Keratinocyte (primary cell): ENCODE data around the gene ARHGAP10.

Experiments
- EZH2 ChIP-seq: IDR thresholded peaks from one replicate; pipeline ENCODE4 v1.6.1; 2012; ENCODE audit warnings: inconsistent platforms, mild to moderate bottlenecking, low read length, moderate library complexity
- TF ChIP-seq, protein P1 (sequence below), 3 experiments: IDR thresholded peaks in 1 of 3; conservative IDR thresholded peaks in 1 of 3; optimal IDR thresholded peaks in 1 of 3; 2 replicates in 2 of 3; 3 replicates in 1 of 3; pipeline versions ENCODE3 to v1.5.1; 2011; ENCODE audit warnings: low read length in 3 of 3, mild to moderate bottlenecking in 3 of 3, moderate library complexity in 2 of 3, control low read depth in 1 of 3, inconsistent platforms in 1 of 3; ENCODE audit not compliant: insufficient read depth in 2 of 3; ENCODE audit errors: extremely low read depth in 1 of 3

DNA sequence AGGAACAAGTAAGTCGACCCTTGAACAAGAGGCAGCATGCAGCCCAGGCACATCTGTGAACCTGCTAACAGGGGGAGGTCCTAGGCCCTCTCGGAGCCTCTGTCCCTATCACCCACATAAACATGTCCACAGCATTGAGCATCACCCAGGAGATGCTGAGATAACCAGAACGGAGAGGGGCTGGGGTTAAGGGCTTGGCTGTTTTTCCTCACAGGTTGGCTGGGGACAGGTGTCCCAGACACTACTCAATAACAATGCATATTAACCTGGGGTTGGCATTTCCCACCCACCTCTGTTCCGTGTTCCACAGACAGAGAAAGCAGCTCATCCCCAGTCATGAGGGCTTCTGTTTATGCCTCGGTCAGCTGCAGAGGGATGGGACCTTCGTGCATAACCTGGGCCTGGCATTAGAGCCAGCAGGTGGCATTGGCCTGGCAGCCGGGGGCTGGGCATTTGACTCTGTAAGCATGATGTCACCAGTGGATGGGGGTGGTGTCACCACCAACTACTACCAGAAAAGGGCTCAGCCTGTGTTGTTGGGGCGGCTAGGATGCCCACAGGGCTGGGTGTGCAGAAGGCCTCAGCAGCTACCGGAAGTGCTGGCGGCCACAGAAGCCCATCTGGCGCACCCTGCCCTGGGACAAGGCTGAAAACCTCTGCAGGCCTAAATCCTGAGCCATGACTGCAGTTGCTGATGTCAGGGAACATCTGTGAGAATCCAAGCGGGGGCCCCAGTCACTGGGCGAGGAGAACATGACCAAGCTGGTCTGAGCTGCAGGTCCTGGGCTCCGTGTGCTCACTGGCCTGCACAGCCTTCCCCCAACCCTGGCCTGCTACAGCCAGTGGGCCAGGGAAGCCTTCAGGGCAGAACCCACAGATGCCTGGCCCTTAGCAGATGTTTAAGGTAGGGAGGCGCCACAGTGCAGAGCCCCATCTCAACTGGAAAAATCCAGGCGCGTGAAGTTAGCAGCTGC is 358.9 kb downstream of the ARHGAP10 start:
- TF ChIP-seq, protein P1, sequence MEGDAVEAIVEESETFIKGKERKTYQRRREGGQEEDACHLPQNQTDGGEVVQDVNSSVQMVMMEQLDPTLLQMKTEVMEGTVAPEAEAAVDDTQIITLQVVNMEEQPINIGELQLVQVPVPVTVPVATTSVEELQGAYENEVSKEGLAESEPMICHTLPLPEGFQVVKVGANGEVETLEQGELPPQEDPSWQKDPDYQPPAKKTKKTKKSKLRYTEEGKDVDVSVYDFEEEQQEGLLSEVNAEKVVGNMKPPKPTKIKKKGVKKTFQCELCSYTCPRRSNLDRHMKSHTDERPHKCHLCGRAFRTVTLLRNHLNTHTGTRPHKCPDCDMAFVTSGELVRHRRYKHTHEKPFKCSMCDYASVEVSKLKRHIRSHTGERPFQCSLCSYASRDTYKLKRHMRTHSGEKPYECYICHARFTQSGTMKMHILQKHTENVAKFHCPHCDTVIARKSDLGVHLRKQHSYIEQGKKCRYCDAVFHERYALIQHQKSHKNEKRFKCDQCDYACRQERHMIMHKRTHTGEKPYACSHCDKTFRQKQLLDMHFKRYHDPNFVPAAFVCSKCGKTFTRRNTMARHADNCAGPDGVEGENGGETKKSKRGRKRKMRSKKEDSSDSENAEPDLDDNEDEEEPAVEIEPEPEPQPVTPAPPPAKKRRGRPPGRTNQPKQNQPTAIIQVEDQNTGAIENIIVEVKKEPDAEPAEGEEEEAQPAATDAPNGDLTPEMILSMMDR (optimal IDR thresholded peaks at IDR 0.05 in 1 of 3, IDR thresholded peaks at IDR 0.05 in 1 of 3, conservative IDR thresholded peaks at IDR 0.05 in 1 of 3; ENCODE audit: extremely low read depth in 1 of 3, insufficient read depth in 2 of 3, low read length in 3 of 3): no peak
- no peak for TF ChIP-seq EZH2
